Fibroblast of the aortic adventitia (primary cell): ENCODE measurements around the gene CMTR2. TPM values are rescaled to one million over a fixed set of nuclear protein-coding genes. Genes with fewer than 3 reads are reported as not detected.

Experiments
- DNase-seq: peaks from one replicate; pipeline ENCODE4 v3.0.0-alpha.2; 2010; ENCODE audit warnings: low read depth
- H3K4me3 ChIP-seq: 2 replicates; pipeline ENCODE4 v1.5.1; 2011; ENCODE audit warnings: low read depth, mild to moderate bottlenecking, control low read depth, low read length, moderate library complexity
- total RNA-seq: library from RNA; depleted of rRNA; stranded (reverse); fragments of >200 nt; gene quantifications from 2 replicates; pipeline ENCODE4 v1.2.3, GENCODE V29; 2012; ENCODE audit warnings: low replicate concordance
- TF ChIP-seq, protein P1 (sequence below): IDR thresholded peaks from 2 replicates; pipeline ENCODE4 v1.5.1; 2011; ENCODE audit warnings: mild to moderate bottlenecking, low read length, control low read depth, inconsistent platforms; ENCODE audit not compliant: insufficient read depth

CMTR2 gene
- total RNA-seq, 1 donor = 32.1 TPM

- no peak overlapping the region for H3K4me3 ChIP-seq
- DNase-seq = no peak
- TF ChIP-seq, protein P1, sequence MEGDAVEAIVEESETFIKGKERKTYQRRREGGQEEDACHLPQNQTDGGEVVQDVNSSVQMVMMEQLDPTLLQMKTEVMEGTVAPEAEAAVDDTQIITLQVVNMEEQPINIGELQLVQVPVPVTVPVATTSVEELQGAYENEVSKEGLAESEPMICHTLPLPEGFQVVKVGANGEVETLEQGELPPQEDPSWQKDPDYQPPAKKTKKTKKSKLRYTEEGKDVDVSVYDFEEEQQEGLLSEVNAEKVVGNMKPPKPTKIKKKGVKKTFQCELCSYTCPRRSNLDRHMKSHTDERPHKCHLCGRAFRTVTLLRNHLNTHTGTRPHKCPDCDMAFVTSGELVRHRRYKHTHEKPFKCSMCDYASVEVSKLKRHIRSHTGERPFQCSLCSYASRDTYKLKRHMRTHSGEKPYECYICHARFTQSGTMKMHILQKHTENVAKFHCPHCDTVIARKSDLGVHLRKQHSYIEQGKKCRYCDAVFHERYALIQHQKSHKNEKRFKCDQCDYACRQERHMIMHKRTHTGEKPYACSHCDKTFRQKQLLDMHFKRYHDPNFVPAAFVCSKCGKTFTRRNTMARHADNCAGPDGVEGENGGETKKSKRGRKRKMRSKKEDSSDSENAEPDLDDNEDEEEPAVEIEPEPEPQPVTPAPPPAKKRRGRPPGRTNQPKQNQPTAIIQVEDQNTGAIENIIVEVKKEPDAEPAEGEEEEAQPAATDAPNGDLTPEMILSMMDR = no peak
Observed at GRCh38 chr16:71247478-71247877, 41.7 kb downstream of the CMTR2 start.

DNA sequence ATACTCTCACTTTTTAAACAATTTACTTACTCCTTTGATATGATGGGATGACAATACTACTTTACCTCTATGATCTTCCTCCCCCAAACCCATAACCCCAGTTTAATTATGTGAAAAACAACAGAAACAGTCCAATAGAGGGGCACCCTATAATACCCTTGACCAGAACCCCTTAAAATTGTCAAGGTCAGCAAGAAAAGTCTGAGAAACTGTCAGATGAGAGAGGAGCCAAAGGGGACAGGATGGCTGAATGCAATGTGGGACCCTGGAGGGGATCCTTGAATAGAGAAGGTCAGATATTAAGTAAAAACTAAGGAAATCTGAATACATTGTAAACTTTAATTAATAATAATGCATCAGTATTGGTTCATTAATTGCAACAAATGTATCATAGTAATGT lies 42.9 kb downstream of the CMTR2 start:
- DNase-seq = no peak
- TF ChIP-seq, protein P1 = no peak
- H3K4me3 ChIP-seq = no peak overlapping the region

DNA sequence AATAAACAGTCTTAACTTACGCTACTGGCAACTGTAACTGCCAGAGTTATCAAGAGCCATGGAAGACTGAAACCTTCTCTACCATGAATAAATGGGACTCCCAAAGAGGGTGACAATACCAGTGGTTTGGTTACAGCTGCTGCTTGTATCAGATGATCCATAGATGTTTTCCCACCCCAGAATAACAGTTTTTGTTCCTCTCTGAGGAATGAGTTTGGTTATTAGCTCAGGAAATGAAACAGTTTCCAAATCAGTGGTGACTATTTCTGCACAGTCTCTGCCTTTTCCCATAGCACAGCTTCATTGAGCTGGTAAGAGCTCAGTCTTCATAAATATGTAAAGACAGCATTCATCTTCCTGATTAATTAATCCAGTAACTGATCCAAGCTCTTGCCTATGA lies 44.7 kb downstream of the CMTR2 start:
- no peak overlapping the region for H3K4me3 ChIP-seq
- TF ChIP-seq, protein P1 = no peak

DNA sequence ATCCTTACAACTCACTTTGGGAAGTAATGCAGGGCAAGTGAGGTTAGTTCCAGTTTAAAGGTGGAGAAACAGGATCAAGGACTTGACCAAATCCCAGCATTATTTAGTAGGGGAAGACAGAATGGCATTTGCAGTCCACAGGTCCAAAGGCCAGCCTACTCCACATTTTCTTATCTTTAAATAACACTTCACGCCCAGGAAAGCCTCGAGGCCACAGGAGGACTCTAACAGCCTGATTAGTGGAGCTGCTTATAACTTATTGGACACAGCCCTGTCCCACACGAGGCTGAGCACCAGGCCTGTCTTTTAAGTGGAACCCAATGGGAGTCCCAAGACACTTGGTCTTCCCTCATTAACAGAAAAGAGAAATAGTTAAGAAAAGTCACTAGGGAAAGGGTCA lies 46.6 kb downstream of the CMTR2 start:
- TF ChIP-seq, protein P1 = no peak
- no peak overlapping the region for H3K4me3 ChIP-seq
- DNase-seq = no peak

More for the DNA sequence above, 44.7 kb downstream of the CMTR2 start:
- no peak for DNase-seq

DNA sequence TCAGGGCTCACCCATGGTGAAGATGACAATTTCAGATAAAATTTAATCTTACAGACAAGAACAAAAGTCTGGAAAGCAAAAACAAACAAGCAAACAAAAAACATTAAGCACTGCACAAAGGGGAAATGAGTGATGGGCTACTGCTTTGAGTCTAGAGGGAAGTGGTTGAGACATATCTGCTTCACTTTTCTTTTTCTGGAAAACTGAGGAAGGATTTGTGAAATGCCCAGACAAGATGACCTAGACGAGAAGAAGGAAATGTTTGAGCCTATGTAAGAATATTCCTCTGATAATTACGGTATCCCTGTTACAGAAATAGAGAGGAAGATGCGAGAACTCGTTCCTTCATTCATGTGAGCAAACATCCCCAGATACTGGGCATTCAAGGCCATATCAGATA lies 47.2 kb downstream of the CMTR2 start:
- TF ChIP-seq, protein P1 = no peak
- DNase-seq = no peak

More for the DNA sequence above, 47.2 kb downstream of the CMTR2 start:
- H3K4me3 ChIP-seq = no peak overlapping the region

Other genes with a start within 250 kb of the CMTR2 start
- gene HYDIN, start 58.7 kb downstream of the CMTR2 start, total RNA-seq = 0.65 and 1.5 TPM in 2 replicates
- 0.36 TPM in 1 of 2 replicates, not detected in the other for gene CALB2, start 69.3 kb upstream of the CMTR2 start, total RNA-seq
- not detected in 2 replicates for gene TLE7, start 152.7 kb upstream of the CMTR2 start, total RNA-seq
- gene ZNF23, start 172.8 kb upstream of the CMTR2 start, total RNA-seq = 8.9 and 11.1 TPM in 2 replicates
- gene ZNF19, start 199.9 kb upstream of the CMTR2 start, total RNA-seq = 3.5 and 14.7 TPM in 2 replicates
- not detected in 2 replicates for gene CHST4, start 237.0 kb upstream of the CMTR2 start, total RNA-seq